ENCODE measurements around the gene ABCA8.
"Not testable (repeated sequence)": the region's sequence is repeated elsewhere in the genome, so short reads cannot be mapped to it uniquely, and the experiment has no call there.

The ABCA8 gene

GRCh38 chr17:68955181-68955841 is at the start of gene ABCA8:
TSS of gene ABCA8 (minus strand) at chr17:68955392. CDS start at chr17:68942034, 13,358 bp downstream.
- no peaks in the 10 kb centered on the region for H3F3A ChIP-seq (ENCODE audit: insufficient read depth, low read length)
- TF ChIP-seq CTCF (IDR thresholded peaks at IDR 0.05; ENCODE audit: low read length) (no peak), EZH2phosphoT487 (IDR thresholded peaks at IDR 0.05; ENCODE audit: low read length) (no peak), EZH2 (optimal IDR thresholded peaks at IDR 0.05; ENCODE audit: low read depth, low read length) (no peak)
- no peak within 1 kb of the TSS for H2AFZ ChIP-seq (ENCODE audit: low read length)
- no peaks in the 10 kb centered on the region for H3K27me3 ChIP-seq (replicated peaks; ENCODE audit: insufficient read depth, low read length)
- no peaks in the 10 kb centered on the region for H3K36me3 ChIP-seq (replicated peaks; ENCODE audit: insufficient read depth, low read length)
- no peaks in the 10 kb centered on the region for H3K79me2 ChIP-seq (ENCODE audit: low read length)
- H3K4me3 ChIP-seq (ENCODE audit: low read length) = no peak within 1 kb of the TSS
- no peaks in the 10 kb centered on the region for H3K4me1 ChIP-seq (ENCODE audit: low read length)
- no peak within 1 kb of the TSS for H3K4me2 ChIP-seq (ENCODE audit: low read depth, low read length)
- no peaks in the 10 kb centered on the region for H3K9me3 ChIP-seq (replicated peaks; ENCODE audit: insufficient read depth, low read length)
- no peak within 1 kb of the TSS for H3K9ac ChIP-seq (ENCODE audit: low read length)
- no peak within 1 kb of the TSS for H3K27ac ChIP-seq (ENCODE audit: low read length)
- H4K20me1 ChIP-seq (ENCODE audit: insufficient read depth, low read length) = no peaks in the 10 kb centered on the region
- no peaks in the 10 kb centered on the region for H3K9me2 ChIP-seq (replicated peaks; ENCODE audit: insufficient read depth, low read length)
- no peak for DNase-seq

GRCh38 chr17:69004759-69005158 is 49.6 kb upstream of the ABCA8 start:
- H4K20me1 ChIP-seq (ENCODE audit: insufficient read depth, low read length); H3K27me3 ChIP-seq (replicated peaks; ENCODE audit: insufficient read depth, low read length); H3K9me3 ChIP-seq (replicated peaks; ENCODE audit: insufficient read depth, low read length); H3K4me2 ChIP-seq (ENCODE audit: low read depth, low read length); H3K4me1 ChIP-seq (ENCODE audit: low read length); H3K9me2 ChIP-seq (replicated peaks; ENCODE audit: insufficient read depth, low read length); H2AFZ ChIP-seq (ENCODE audit: low read length); H3K36me3 ChIP-seq (replicated peaks; ENCODE audit: insufficient read depth, low read length); H3K79me2 ChIP-seq (ENCODE audit: low read length); H3K9ac ChIP-seq (ENCODE audit: low read length); H3K4me3 ChIP-seq (ENCODE audit: low read length); DNase-seq; H3F3A ChIP-seq (ENCODE audit: insufficient read depth, low read length); H3K27ac ChIP-seq (ENCODE audit: low read length): not testable (repeated sequence)

GRCh38 chr17:68999743-69000142 is 44.6 kb upstream of the ABCA8 start:
- not testable (repeated sequence) for H3K4me1 ChIP-seq (ENCODE audit: low read length); H3K27ac ChIP-seq (ENCODE audit: low read length); H2AFZ ChIP-seq (ENCODE audit: low read length); H4K20me1 ChIP-seq (ENCODE audit: insufficient read depth, low read length); DNase-seq; H3K9me2 ChIP-seq (replicated peaks; ENCODE audit: insufficient read depth, low read length); H3K36me3 ChIP-seq (replicated peaks; ENCODE audit: insufficient read depth, low read length); H3K4me2 ChIP-seq (ENCODE audit: low read depth, low read length); H3K4me3 ChIP-seq (ENCODE audit: low read length); H3K9ac ChIP-seq (ENCODE audit: low read length); H3K79me2 ChIP-seq (ENCODE audit: low read length); H3K27me3 ChIP-seq (replicated peaks; ENCODE audit: insufficient read depth, low read length); H3K9me3 ChIP-seq (replicated peaks; ENCODE audit: insufficient read depth, low read length); H3F3A ChIP-seq (ENCODE audit: insufficient read depth, low read length)

GRCh38 chr17:68993112-68993511 is 37.9 kb upstream of the ABCA8 start:
- Histone ChIP-seq H3K79me2 (ENCODE audit: low read length) (no peaks in the 10 kb centered on the region), H3F3A (ENCODE audit: insufficient read depth, low read length) (no peaks in the 10 kb centered on the region), H3K4me2 (ENCODE audit: low read depth, low read length) (no peak overlapping the region), H4K20me1 (ENCODE audit: insufficient read depth, low read length) (no peaks in the 10 kb centered on the region), H3K9me3 (replicated peaks; ENCODE audit: insufficient read depth, low read length) (no peaks in the 10 kb centered on the region), H3K27me3 (replicated peaks; ENCODE audit: insufficient read depth, low read length) (no peaks in the 10 kb centered on the region), H2AFZ (ENCODE audit: low read length) (no peak overlapping the region), H3K27ac (ENCODE audit: low read length) (no peak overlapping the region), H3K9me2 (replicated peaks; ENCODE audit: insufficient read depth, low read length) (no peaks in the 10 kb centered on the region), H3K4me1 (ENCODE audit: low read length) (no peaks in the 10 kb centered on the region), H3K4me3 (ENCODE audit: low read length) (no peak overlapping the region), H3K9ac (ENCODE audit: low read length) (no peak overlapping the region), H3K36me3 (replicated peaks; ENCODE audit: insufficient read depth, low read length) (no peaks in the 10 kb centered on the region)
- TF ChIP-seq EZH2phosphoT487 (IDR thresholded peaks at IDR 0.05; ENCODE audit: low read length) (no peak), EZH2 (optimal IDR thresholded peaks at IDR 0.05; ENCODE audit: low read depth, low read length) (no peak), CTCF (IDR thresholded peaks at IDR 0.05; ENCODE audit: low read length) (no peak)
- DNase-seq = no peak
